Neural cell (in vitro differentiated cells): Measurements from ENCODE around the gene ATE1. TPM values are rescaled to one million over a fixed set of nuclear protein-coding genes. Genes with fewer than 3 reads are reported as not detected.

Experiments
- H2AFZ ChIP-seq: fragments of 200-600, 300-800 bp; sonication (generic), shearing (Covaris generic); 2 replicates; pipeline ENCODE4 v1.6.0; 2014; ENCODE audit warnings: low read depth, mild to moderate bottlenecking, antibody characterized with exemption, low read length, moderate library complexity
- H3F3A ChIP-seq: fragments of 200-600 bp; shearing (Covaris generic); 2 replicates; pipeline ENCODE4 v1.6.1; 2016; ENCODE audit warnings: mild to moderate bottlenecking, moderate library complexity, mixed read lengths, antibody characterized with exemption, low read length; ENCODE audit not compliant: insufficient read depth, poor library complexity, severe bottlenecking
- H3K27ac ChIP-seq: fragments of 200-600, 300-800 bp; sonication (generic), shearing (Covaris generic); 2 replicates; pipeline ENCODE4 v1.5.1; 2014; ENCODE audit warnings: mild to moderate bottlenecking, low read length, moderate library complexity
- H3K27me3 ChIP-seq: fragments of 300-800, 200-600 bp; sonication (generic), shearing (Covaris generic); 2 replicates; pipeline ENCODE4 v1.6.0; 2014; ENCODE audit warnings: mild to moderate bottlenecking, low read depth, low read length, moderate library complexity; ENCODE audit not compliant: insufficient read depth
- H3K36me3 ChIP-seq: fragments of 300-800, 200-600 bp; sonication (generic), shearing (Covaris generic); 2 replicates; pipeline ENCODE4 v1.5.1; 2014; ENCODE audit warnings: mild to moderate bottlenecking, antibody characterized with exemption, low read length, moderate library complexity; ENCODE audit not compliant: insufficient read depth
- H3K4me2 ChIP-seq: fragments of 300-800, 200-600 bp; sonication (generic), shearing (Covaris generic); 2 replicates; pipeline ENCODE4 v1.6.0; 2014; ENCODE audit warnings: mild to moderate bottlenecking, low read length
- H3K4me3 ChIP-seq: fragments of 300-800, 200-600 bp; sonication (generic), shearing (Covaris generic); 2 replicates; pipeline ENCODE4 v1.5.1; 2014; ENCODE audit warnings: mild to moderate bottlenecking, low read length, moderate library complexity
- H3K79me2 ChIP-seq: fragments of 200-600 bp; shearing (Covaris generic); replicated peaks from 2 replicates; pipeline ENCODE4 v1.6.0; 2014; ENCODE audit warnings: mild to moderate bottlenecking, low read length, moderate library complexity; ENCODE audit not compliant: insufficient read depth
- H3K9ac ChIP-seq: fragments of 300-800, 200-600 bp; sonication (generic), shearing (Covaris generic); 2 replicates; pipeline ENCODE4 v1.6.1; 2016; ENCODE audit warnings: mild to moderate bottlenecking, low read length, mixed read lengths
- H3K9me2 ChIP-seq: fragments of 200-600 bp; shearing (Covaris generic); 2 replicates; pipeline ENCODE4 v1.6.1; 2016; ENCODE audit warnings: mild to moderate bottlenecking, low read length, mixed read lengths; ENCODE audit not compliant: insufficient read depth
- H3K9me3 ChIP-seq: fragments of 200-600, 300-800 bp; sonication (generic), shearing (Covaris generic); 2 replicates; pipeline ENCODE4 v1.6.1; 2016; ENCODE audit warnings: mild to moderate bottlenecking, mixed run types, low read length, moderate library complexity, mixed read lengths
- H4K20me1 ChIP-seq: fragments of 200-600 bp; shearing (Covaris generic); 2 replicates; pipeline ENCODE4 v1.6.1; 2016; ENCODE audit warnings: mild to moderate bottlenecking, mixed run types; ENCODE audit not compliant: insufficient read depth
- EP300 ChIP-seq: fragments of 450-650 bp; conservative IDR thresholded peaks from 2 replicates; pipeline ENCODE4 v1.6.1; 2014; ENCODE audit warnings: antibody characterized with exemption, mild to moderate bottlenecking, moderate library complexity; ENCODE audit not compliant: poor library complexity, severe bottlenecking
- EZH2 ChIP-seq: fragments of 200-600, 300-800 bp; shearing (Covaris generic), sonication (generic); IDR thresholded peaks from 2 replicates; pipeline ENCODE4 v1.6.1; 2014; ENCODE audit warnings: antibody characterized with exemption, low read length, borderline replicate concordance, mild to moderate bottlenecking; ENCODE audit not compliant: insufficient read depth, poor library complexity, severe bottlenecking
- MXI1 ChIP-seq: fragments of 450-650 bp; conservative IDR thresholded peaks from 2 replicates; pipeline ENCODE4 v1.6.1; 2014; ENCODE audit warnings: antibody characterized with exemption, mild to moderate bottlenecking; ENCODE audit not compliant: poor library complexity, severe bottlenecking
- POLR2AphosphoS5 ChIP-seq: IDR thresholded peaks from 2 replicates; pipeline ENCODE4 v1.6.1; 2012
- RAD21 ChIP-seq: fragments of 450-650 bp; conservative IDR thresholded peaks from 2 replicates; pipeline ENCODE4 v1.6.1; 2014; ENCODE audit warnings: antibody characterized with exemption, mild to moderate bottlenecking, moderate library complexity
- REST ChIP-seq: IDR thresholded peaks from 2 replicates; pipeline ENCODE4 v1.6.1; 2012; ENCODE audit warnings: borderline replicate concordance
- SMC3 ChIP-seq: fragments of 450-650 bp; conservative IDR thresholded peaks from 2 replicates; pipeline ENCODE4 v1.6.1; 2014; ENCODE audit warnings: antibody characterized with exemption, mild to moderate bottlenecking, moderate library complexity; ENCODE audit not compliant: poor library complexity
- TAF1 ChIP-seq: IDR thresholded peaks from 2 replicates; pipeline ENCODE4 v1.6.1; 2012; ENCODE audit warnings: low read depth
- polyA plus RNA-seq: library from polyadenylated mRNA; depleted of rRNA; stranded (reverse); fragments of >200 nt; gene quantifications from 2 replicates; pipeline ENCODE4 v1.2.3, GENCODE V29; 2014
- TF ChIP-seq, protein P1 (sequence below): fragments of 450-650 bp; IDR thresholded peaks from 2 replicates; pipeline ENCODE4 v1.5.1; 2014; ENCODE audit warnings: antibody characterized with exemption, mild to moderate bottlenecking, moderate library complexity; ENCODE audit not compliant: poor library complexity, severe bottlenecking

The ATE1 gene
- polyA plus RNA-seq, 1 donor from 2014 or later, result 23.7 TPM

GRCh38 chr10:121734589-121735045 lies 193.2 kb downstream of the ATE1 start:
- H3K9ac ChIP-seq, result no peak overlapping the region
- H3K27me3 ChIP-seq, result peaks cover 8% of the 10 kb centered on the region
- no peaks in the 10 kb centered on the region for H3K9me2 ChIP-seq
- no peaks in the 10 kb centered on the region for H3K36me3 ChIP-seq
- no peak overlapping the region for H3K27ac ChIP-seq
- H3K79me2 ChIP-seq, result no peaks in the 10 kb centered on the region
- no peaks in the 10 kb centered on the region for H3K9me3 ChIP-seq
- H4K20me1 ChIP-seq, result no peaks in the 10 kb centered on the region
- no peaks in the 10 kb centered on the region for H3F3A ChIP-seq
- H3K4me2 ChIP-seq, result no peak overlapping the region
- H2AFZ ChIP-seq, result no peak overlapping the region
- peak; percentile 74 for TF ChIP-seq SMC3
- no peak for TF ChIP-seq POLR2AphosphoS5
- TF ChIP-seq, protein P1, sequence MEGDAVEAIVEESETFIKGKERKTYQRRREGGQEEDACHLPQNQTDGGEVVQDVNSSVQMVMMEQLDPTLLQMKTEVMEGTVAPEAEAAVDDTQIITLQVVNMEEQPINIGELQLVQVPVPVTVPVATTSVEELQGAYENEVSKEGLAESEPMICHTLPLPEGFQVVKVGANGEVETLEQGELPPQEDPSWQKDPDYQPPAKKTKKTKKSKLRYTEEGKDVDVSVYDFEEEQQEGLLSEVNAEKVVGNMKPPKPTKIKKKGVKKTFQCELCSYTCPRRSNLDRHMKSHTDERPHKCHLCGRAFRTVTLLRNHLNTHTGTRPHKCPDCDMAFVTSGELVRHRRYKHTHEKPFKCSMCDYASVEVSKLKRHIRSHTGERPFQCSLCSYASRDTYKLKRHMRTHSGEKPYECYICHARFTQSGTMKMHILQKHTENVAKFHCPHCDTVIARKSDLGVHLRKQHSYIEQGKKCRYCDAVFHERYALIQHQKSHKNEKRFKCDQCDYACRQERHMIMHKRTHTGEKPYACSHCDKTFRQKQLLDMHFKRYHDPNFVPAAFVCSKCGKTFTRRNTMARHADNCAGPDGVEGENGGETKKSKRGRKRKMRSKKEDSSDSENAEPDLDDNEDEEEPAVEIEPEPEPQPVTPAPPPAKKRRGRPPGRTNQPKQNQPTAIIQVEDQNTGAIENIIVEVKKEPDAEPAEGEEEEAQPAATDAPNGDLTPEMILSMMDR, result peak; percentile 63
- TF ChIP-seq RAD21, result peak; percentile 67
- TF ChIP-seq REST, result no peak
- H3K4me3 ChIP-seq, result no peak overlapping the region

DNA sequence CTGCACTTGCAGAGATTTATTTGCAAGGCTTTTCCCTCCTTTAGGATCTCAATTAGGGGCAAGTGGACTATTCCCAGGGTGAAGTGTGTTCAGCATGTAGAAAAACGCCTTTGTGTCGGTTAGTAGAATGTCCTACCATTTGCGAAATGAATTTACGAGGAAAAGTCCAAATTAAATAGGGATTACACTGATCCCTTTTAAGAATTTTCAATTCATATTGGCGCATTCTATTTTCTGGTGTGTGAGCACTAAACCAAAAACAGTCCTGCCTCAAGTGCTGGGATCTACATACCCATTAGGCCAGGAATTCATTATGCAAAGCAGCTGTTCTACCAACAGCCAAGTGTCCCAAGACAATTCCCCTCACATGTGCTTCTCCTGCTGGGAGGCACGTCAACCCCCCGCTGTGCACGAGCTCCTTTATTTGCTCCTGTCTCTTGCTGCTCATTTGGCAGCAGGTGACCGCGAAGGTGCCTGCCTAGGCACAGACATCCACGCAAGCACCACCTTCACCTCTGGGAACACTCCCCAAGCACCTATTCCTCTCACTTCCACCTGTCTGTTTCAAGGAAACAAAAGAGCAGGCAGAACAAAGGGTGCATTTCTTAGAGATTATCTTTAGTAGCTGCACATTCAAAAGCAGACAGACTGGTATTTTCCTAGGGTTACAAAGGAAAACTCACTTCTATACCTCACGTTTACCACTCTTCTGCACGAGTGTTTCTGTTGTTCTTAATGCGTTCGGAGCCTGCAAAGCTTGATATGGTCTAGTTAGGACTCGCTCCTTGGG lies 195.0 kb downstream of the ATE1 start:
- Histone ChIP-seq H3K27ac (peak overlapping the region; percentile 81), H3K27me3 (peaks cover 8% of the 10 kb centered on the region), H3K4me2 (peak overlapping the region; percentile 6), H3K9me3 (no peaks in the 10 kb centered on the region), H3F3A (no peaks in the 10 kb centered on the region), H3K9ac (peak overlapping the region; percentile 42), H4K20me1 (no peaks in the 10 kb centered on the region), H3K36me3 (no peaks in the 10 kb centered on the region), H3K79me2 (no peaks in the 10 kb centered on the region), H3K4me3 (peak overlapping the region; percentile 21), H2AFZ (no peak overlapping the region), H3K9me2 (no peaks in the 10 kb centered on the region)
- peak; percentile 56 for TF ChIP-seq EP300
- no peak for TF ChIP-seq TAF1
- TF ChIP-seq, protein P1, result no peak
- no peak for TF ChIP-seq SMC3
- TF ChIP-seq MXI1, result no peak
- TF ChIP-seq REST, result no peak
- no peak for TF ChIP-seq EZH2
- peak; percentile 40 for TF ChIP-seq POLR2AphosphoS5
- TF ChIP-seq RAD21, result no peak
